Gastroesophageal sphincter (tissue), 4 donors: ENCODE measurements around the gene TRPV6. TPM values are rescaled to one million over a fixed set of nuclear protein-coding genes. Genes with fewer than 3 reads are reported as not detected.

Experiments
- ATAC-seq: fragments of 150-250 bp; one replicate; pipeline ENCODE4 v1.9.1; 2016; ENCODE audit warnings: mild to moderate bottlenecking, moderate library complexity
- H3K27ac ChIP-seq, 4 donors: fragments of 200-600 bp; sonication (generic) in 3 of 4; 1 replicate in 3 of 4; 2 replicates in 1 of 4; pipeline ENCODE4 v1.5.1; 2016 to 2019
- H3K27me3 ChIP-seq: fragments of 200-600 bp; sonication (generic); one replicate; pipeline ENCODE4 v1.5.1; 2019
- H3K36me3 ChIP-seq, 2 donors: fragments of 200-600 bp; sonication (generic); one replicate each; pipeline ENCODE4 v1.5.1; 2019; ENCODE audit warnings: control low read depth in 1 of 2
- H3K4me1 ChIP-seq, 3 donors: fragments of 200-600 bp; sonication (generic); 1 replicate in 2 of 3; 2 replicates in 1 of 3; pipeline ENCODE4 v1.5.1; 2016 to 2019; ENCODE audit warnings: control low read depth in 2 of 3
- H3K4me3 ChIP-seq, 2 donors: fragments of 200-600 bp; sonication (generic); one replicate each; pipeline ENCODE4 v1.5.1; 2019; ENCODE audit warnings: mild to moderate bottlenecking in 1 of 2, moderate library complexity in 1 of 2
- H3K9me3 ChIP-seq, 3 donors: fragments of 200-600 bp; sonication (generic); one replicate each; pipeline ENCODE4 v1.5.1; 2017 to 2019; ENCODE audit warnings: control low read depth in 2 of 3
- EP300 ChIP-seq: sonication (generic); formaldehyde crosslinking; IDR thresholded peaks from one replicate; pipeline ENCODE4 v1.6.1; 2017; ENCODE audit warnings: antibody characterized with exemption, mild to moderate bottlenecking
- POLR2A ChIP-seq, 2 donors: fragments of 450-650 bp; IDR thresholded peaks; one replicate each; pipeline ENCODE4 v1.6.1; 2017; ENCODE audit warnings: antibody characterized with exemption in 2 of 2, mild to moderate bottlenecking in 2 of 2, moderate library complexity in 1 of 2
- POLR2AphosphoS5 ChIP-seq: sonication (generic); formaldehyde crosslinking; IDR thresholded peaks from one replicate; pipeline ENCODE4 v1.6.1; 2017; ENCODE audit warnings: antibody characterized with exemption
- WGBS, 2 donors: methylation state at CpG; one replicate each; pipeline ENCODE4 v1.1.5; 2018; ENCODE audit warnings: low coverage in 1 of 2; 5-methylcytosine and 5-hydroxymethylcytosine counted together
- total RNA-seq, 4 donors: library from RNA; depleted of rRNA; stranded (reverse); fragments of >200 nt; gene quantifications; one replicate each; pipeline ENCODE4 v1.1.0, GENCODE V29; 2016
- TF ChIP-seq, protein P1 (sequence below), 4 experiments: fragments of 200-600 bp in 2 of 4; fragments of 450-650 bp in 2 of 4; sonication (generic) in 1 of 4; IDR thresholded peaks; one replicate each; pipeline ENCODE4 v1.5.1; 2017 to 2019; ENCODE audit warnings: antibody characterized with exemption in 4 of 4, mild to moderate bottlenecking in 2 of 4, moderate library complexity in 2 of 4

Gene TRPV6
- total RNA-seq, 4 donors from 2014 or later: 0.16 TPM; not detected in 3

DNA sequence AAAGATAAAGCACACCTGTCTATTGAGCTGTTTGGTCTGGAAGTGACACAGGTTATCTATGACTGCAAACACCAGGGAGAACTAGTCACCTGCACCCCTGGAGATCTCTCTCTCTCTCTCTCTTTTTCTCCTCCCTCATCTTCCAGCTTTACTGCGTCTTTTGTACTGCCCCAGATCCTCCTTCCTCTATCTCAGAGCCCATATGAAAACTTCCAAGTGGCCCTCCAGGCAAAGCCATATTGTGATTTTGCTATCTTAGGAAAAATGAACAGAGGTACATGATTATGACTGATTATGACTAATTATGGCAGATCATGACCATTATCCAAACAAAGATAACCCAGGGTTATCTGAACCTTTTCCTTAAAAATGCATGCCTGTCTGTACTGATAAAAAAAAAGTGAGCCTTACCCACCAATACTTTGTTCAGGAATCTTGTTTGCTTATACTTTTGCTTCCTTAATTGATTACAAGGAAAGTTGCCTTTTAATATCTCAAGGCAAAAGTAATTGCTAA, 43.2 kb downstream of the TRPV6 start:
- Histone ChIP-seq H3K4me1 (no peaks in the 10 kb centered on the region), H3K4me3 (no peak overlapping the region), H3K36me3 (no peaks in the 10 kb centered on the region), H3K27me3 (no peaks in the 10 kb centered on the region), H3K27ac (no peak overlapping the region), H3K9me3 (no peaks in the 10 kb centered on the region)
- ATAC-seq: no peak
- TF ChIP-seq POLR2AphosphoS5 (no peak), EP300 (no peak), POLR2A (IDR thresholded peaks at IDR 0.05) (no peak)
- TF ChIP-seq, protein P1, sequence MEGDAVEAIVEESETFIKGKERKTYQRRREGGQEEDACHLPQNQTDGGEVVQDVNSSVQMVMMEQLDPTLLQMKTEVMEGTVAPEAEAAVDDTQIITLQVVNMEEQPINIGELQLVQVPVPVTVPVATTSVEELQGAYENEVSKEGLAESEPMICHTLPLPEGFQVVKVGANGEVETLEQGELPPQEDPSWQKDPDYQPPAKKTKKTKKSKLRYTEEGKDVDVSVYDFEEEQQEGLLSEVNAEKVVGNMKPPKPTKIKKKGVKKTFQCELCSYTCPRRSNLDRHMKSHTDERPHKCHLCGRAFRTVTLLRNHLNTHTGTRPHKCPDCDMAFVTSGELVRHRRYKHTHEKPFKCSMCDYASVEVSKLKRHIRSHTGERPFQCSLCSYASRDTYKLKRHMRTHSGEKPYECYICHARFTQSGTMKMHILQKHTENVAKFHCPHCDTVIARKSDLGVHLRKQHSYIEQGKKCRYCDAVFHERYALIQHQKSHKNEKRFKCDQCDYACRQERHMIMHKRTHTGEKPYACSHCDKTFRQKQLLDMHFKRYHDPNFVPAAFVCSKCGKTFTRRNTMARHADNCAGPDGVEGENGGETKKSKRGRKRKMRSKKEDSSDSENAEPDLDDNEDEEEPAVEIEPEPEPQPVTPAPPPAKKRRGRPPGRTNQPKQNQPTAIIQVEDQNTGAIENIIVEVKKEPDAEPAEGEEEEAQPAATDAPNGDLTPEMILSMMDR (IDR thresholded peaks at IDR 0.05): no peak
- WGBS, 2 donors: 24% methylated on average over 1 of the region's 1 CpG; no CpG with 5 or more reads in 1 of the 2 donors

DNA sequence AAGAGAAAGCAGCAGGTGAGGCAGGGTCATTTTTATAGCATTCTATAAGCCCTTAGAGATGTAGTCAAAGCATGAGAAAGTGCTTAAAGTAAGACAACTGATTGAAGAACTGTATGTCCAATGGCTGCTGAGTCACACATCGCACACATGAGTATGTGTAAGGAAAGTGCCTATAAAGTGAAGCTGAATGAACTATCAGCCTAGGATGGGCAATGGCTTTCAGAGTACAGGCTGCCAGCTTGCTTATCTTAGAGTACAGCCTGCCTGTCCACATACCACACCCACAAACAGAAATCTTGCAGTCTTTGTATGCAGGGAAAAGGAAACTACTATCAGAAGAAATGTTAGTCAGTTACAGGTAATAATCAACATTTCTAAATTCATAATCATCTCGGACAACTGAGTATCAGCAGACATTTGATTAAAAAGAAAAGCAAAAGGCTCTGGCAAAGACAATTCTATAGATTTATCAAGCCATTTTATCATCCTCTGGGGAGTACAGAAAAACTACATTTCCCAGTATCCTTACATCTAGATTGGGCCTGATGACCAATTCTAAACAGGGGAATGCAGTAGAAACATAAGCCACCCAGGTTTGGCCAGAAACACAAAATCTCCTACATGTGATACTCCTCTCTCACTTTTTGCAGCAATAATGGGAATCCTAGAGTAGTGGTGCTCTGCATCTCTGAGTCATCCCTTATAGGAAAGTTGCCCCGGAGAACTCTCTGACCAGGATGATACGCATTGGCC, 46.9 kb downstream of the TRPV6 start:
- H3K27me3 ChIP-seq: no peaks in the 10 kb centered on the region
- no peak for ATAC-seq
- 64 to 66% methylated on average over 4 of the region's 4 CpGs for WGBS, 2 donors

DNA sequence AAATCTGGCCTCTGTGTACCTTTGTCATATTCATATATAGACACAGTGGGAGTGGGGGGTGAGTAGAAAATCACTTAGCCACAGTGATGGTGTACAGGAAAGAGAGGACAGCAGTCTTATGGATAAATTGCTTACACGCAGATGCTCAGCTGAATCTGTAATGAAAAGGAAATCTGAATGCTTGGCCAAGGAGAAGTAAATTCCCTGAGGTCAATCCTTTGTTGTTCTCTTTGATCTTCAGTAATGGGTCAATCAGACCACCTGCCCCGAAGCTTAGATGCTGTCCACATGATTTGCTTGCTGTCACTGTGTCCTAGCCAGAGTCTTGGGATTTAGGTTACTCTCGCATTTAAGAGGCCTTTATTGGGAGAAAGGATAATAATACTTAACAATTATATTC, 49.1 kb downstream of the TRPV6 start:
- H3K9me3 ChIP-seq: no peaks in the 10 kb centered on the region
- no peaks in the 10 kb centered on the region for H3K4me1 ChIP-seq
- H3K4me3 ChIP-seq: no peak overlapping the region
- TF ChIP-seq POLR2A (IDR thresholded peaks at IDR 0.05) (no peak), EP300 (no peak), POLR2AphosphoS5 (no peak)
- TF ChIP-seq, protein P1 (IDR thresholded peaks at IDR 0.05): no peak
- WGBS, 2 donors: 77 to 91% methylated on average over 2 to 3 of the region's 3 CpGs
- no peak for ATAC-seq
- H3K27me3 ChIP-seq: no peaks in the 10 kb centered on the region
- no peaks in the 10 kb centered on the region for H3K36me3 ChIP-seq
- no peak overlapping the region for H3K27ac ChIP-seq

More for the DNA sequence above, 46.9 kb downstream of the TRPV6 start:
- Histone ChIP-seq H3K4me3 (no peak overlapping the region), H3K27ac (no peak overlapping the region), H3K9me3 (no peaks in the 10 kb centered on the region), H3K4me1 (no peaks in the 10 kb centered on the region), H3K36me3 (no peaks in the 10 kb centered on the region)
- no peak for TF ChIP-seq POLR2A (IDR thresholded peaks at IDR 0.05)
- no peak for TF ChIP-seq EP300
- TF ChIP-seq, protein P1 (IDR thresholded peaks at IDR 0.05): no peak
- no peak for TF ChIP-seq POLR2AphosphoS5

DNA sequence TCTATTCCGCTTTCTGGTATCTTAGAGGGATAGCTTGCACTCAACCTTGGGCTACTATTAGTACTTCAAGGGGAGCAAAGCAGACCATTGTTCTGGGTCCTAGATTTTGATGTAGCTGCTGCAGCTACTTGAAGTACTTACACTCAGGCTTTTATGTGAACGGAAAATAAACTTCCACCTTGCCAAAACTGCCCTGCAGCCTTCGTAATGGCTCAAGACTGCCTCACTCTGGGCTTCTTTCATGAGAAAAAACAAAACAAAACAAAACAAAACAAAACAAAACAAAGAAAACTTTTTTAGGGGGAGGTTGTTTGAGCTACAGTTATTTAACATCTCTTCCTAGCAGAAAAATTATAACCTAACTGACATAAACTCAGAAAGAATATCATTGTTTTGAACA, 50.1 kb downstream of the TRPV6 start:
- H3K9me3 ChIP-seq: no peaks in the 10 kb centered on the region
- no peaks in the 10 kb centered on the region for H3K36me3 ChIP-seq
- WGBS, 2 donors: 14 to 18% methylated on average over 3 of the region's 3 CpGs
- H3K27me3 ChIP-seq: no peaks in the 10 kb centered on the region
- H3K4me1 ChIP-seq: no peaks in the 10 kb centered on the region
- no peak overlapping the region for H3K4me3 ChIP-seq
- no peak overlapping the region for H3K27ac ChIP-seq
- TF ChIP-seq EP300: no peak
- no peak for TF ChIP-seq POLR2AphosphoS5
- TF ChIP-seq POLR2A (IDR thresholded peaks at IDR 0.05): no peak
- TF ChIP-seq, protein P1 (IDR thresholded peaks at IDR 0.05): no peak
- no peak for ATAC-seq
